Gastrocnemius medialis (tissue), 4 donors: ENCODE measurements around the gene PPIP5K2.

Source experiments
- POLR2A ChIP-seq, 2 donors: fragments of 450-650 bp; IDR thresholded peaks; one replicate each; pipeline ENCODE4 v1.6.1; 2017; ENCODE audit warnings: antibody characterized with exemption in 2 of 2, mild to moderate bottlenecking in 2 of 2, moderate library complexity in 2 of 2
- TF ChIP-seq, protein P1 (sequence below), 5 experiments: fragments of 450-650 bp in 3 of 5; fragments of 200-600 bp in 2 of 5; sonication (generic) in 2 of 5; IDR thresholded peaks in 4 of 5; conservative IDR thresholded peaks in 1 of 5; 1 replicate in 4 of 5; 2 replicates in 1 of 5; pipeline ENCODE4 v1.5.1; 2016 to 2019; ENCODE audit warnings: antibody characterized with exemption in 5 of 5, mild to moderate bottlenecking in 3 of 5, moderate library complexity in 3 of 5

GRCh38 chr5:103216137-103216536 is 96.0 kb downstream of the PPIP5K2 start:
- TF ChIP-seq, protein P1, sequence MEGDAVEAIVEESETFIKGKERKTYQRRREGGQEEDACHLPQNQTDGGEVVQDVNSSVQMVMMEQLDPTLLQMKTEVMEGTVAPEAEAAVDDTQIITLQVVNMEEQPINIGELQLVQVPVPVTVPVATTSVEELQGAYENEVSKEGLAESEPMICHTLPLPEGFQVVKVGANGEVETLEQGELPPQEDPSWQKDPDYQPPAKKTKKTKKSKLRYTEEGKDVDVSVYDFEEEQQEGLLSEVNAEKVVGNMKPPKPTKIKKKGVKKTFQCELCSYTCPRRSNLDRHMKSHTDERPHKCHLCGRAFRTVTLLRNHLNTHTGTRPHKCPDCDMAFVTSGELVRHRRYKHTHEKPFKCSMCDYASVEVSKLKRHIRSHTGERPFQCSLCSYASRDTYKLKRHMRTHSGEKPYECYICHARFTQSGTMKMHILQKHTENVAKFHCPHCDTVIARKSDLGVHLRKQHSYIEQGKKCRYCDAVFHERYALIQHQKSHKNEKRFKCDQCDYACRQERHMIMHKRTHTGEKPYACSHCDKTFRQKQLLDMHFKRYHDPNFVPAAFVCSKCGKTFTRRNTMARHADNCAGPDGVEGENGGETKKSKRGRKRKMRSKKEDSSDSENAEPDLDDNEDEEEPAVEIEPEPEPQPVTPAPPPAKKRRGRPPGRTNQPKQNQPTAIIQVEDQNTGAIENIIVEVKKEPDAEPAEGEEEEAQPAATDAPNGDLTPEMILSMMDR (IDR thresholded peaks at IDR 0.05 in 4 of 5, conservative IDR thresholded peaks at IDR 0.05 in 1 of 5): no peak
- TF ChIP-seq POLR2A (IDR thresholded peaks at IDR 0.05): no peak
